Spleen (tissue), 7 donors: ENCODE results near the gene TNS1.

ENCODE experiments used
- CTCF ChIP-seq, 11 experiments: fragments of 200-600 bp in 7 of 11; fragments of 450-650 bp in 4 of 11; sonication (generic) in 4 of 11; IDR thresholded peaks in 8 of 11; conservative IDR thresholded peaks in 3 of 11; 1 replicate in 7 of 11; 2 replicates in 4 of 11; pipeline versions ENCODE4 v1.4.0 to v1.8.0; 2016 to 2021; ENCODE audit warnings: antibody characterized with exemption in 11 of 11, inconsistent platforms in 4 of 11, mild to moderate bottlenecking in 1 of 11
- POLR2A ChIP-seq, 3 donors: fragments of 450-650 bp; IDR thresholded peaks; one replicate each; pipeline ENCODE4 v1.5.1; 2017; ENCODE audit warnings: antibody characterized with exemption in 3 of 3, mild to moderate bottlenecking in 1 of 3
- POLR2AphosphoS5 ChIP-seq, 3 donors: sonication (generic); formaldehyde crosslinking; IDR thresholded peaks; one replicate each; pipeline ENCODE4 v1.5.1; 2017; ENCODE audit warnings: antibody characterized with exemption in 3 of 3
- donor health status: DM: no; HTN: no; CAD: no; lungs with moderate emphysema.
- donor health status: DM: no; HTN: no; CAD: no.
- donor health status: DM: no; HTN: no; CAD: no.

GRCh38 chr2:218010140-218010983 is 7.6 kb upstream of the TNS1 start:
- TF ChIP-seq POLR2A (IDR thresholded peaks at IDR 0.05): no peak
- peak in 8 of 11 experiments; percentile 26 to 65 (median 54) for TF ChIP-seq CTCF (IDR thresholded peaks at IDR 0.05 in 8 of 11, conservative IDR thresholded peaks at IDR 0.05 in 3 of 11)
- no peak for TF ChIP-seq POLR2AphosphoS5 (IDR thresholded peaks at IDR 0.05)
